Measurements from ENCODE around the gene C6orf89. TPM values are rescaled to one million over a fixed set of nuclear protein-coding genes. Genes with fewer than 3 reads are reported as not detected.

Gene C6orf89
- total RNA-seq, 1 experiment from 2014 or later = 40.1 TPM

GRCh38 chr6:36875250-36875633 is 10.5 kb upstream of the C6orf89 start:
- H2AFZ ChIP-seq = peak overlapping the region; percentile 88
- H3K4me2 ChIP-seq = peak overlapping the region; percentile 93
- ChIA-PET CTCF (interaction anchor here (0.6 to 2.8 kb wide), 5 partner anchors 10 to 335 kb away, joined by 3 to 9 read pairs (median 7); no protein-coding TSS in a partner anchor), POLR2A (ENCODE audit: unreplicated experiment) (interaction anchor here (0.6 kb wide), 1 partner anchor 449 kb away, joined by 3 read pairs; no protein-coding TSS in a partner anchor)
- H3K4me1 ChIP-seq (replicated peaks; ENCODE audit: insufficient read depth) = peaks cover 19% of the 10 kb centered on the region
- TF ChIP-seq EZH2 (IDR thresholded peaks at IDR 0.05; ENCODE audit: low read depth) (no peak), CTCF (conservative IDR thresholded peaks at IDR 0.05) (no peak)
- peak overlapping the region; percentile 81; the same call in 1 of the 2 replicates for H3K27ac ChIP-seq
- H3K9me2 ChIP-seq (ENCODE audit: insufficient read depth) = no peaks in the 10 kb centered on the region
- H3K36me3 ChIP-seq (ENCODE audit: low read depth) = 0 out of 2 replicates have a peak, but pooled peaks cover 11% of the 10 kb centered on the region
- H3K4me3 ChIP-seq = peak overlapping the region; percentile 78
- TSS peak; percentile 88 for BruUV-seq (replicated peaks)
- no peak for DNase-seq
- H3K79me2 ChIP-seq (ENCODE audit: low read depth) = peaks cover 22% of the 10 kb centered on the region
- H3K27me3 ChIP-seq (ENCODE audit: insufficient read depth, low read depth) = no peaks in the 10 kb centered on the region
- intact Hi-C loops (cut with micrococcal nuclease; ENCODE audit: unreplicated experiment) = no loop called here
- no peaks in the 10 kb centered on the region for H3K9me3 ChIP-seq (ENCODE audit: insufficient read depth, low read depth)
- H4K20me1 ChIP-seq (ENCODE audit: insufficient read depth) = no peaks in the 10 kb centered on the region
- peaks cover 5% of the 10 kb centered on the region; the same call in 1 of the 2 replicates for H3F3A ChIP-seq (ENCODE audit: insufficient read depth, low read depth)

- H4K20me1 ChIP-seq (ENCODE audit: insufficient read depth) = no peaks in the 10 kb centered on the region
- DNase-seq = no peak
- CTCF ChIA-PET = interaction anchor here (0.8 to 1.8 kb wide), 3 partner anchors 9 to 133 kb away, joined by 8 to 20 read pairs (median 9); partner anchors contain the start of gene PPIL1
- H3K36me3 ChIP-seq (ENCODE audit: low read depth) = no peaks in the 10 kb centered on the region
- H3K9me3 ChIP-seq (ENCODE audit: insufficient read depth, low read depth) = no peaks in the 10 kb centered on the region
- H3K4me3 ChIP-seq = no peak overlapping the region; the same call in 1 of the 2 replicates
- intact Hi-C loops (cut with micrococcal nuclease; ENCODE audit: unreplicated experiment) = loop anchor here (1.0 to 10.0 kb wide), 3 partner anchors 10 to 320 kb away; partner anchors contain the start of gene PPIL1
- peaks cover 22% of the 10 kb centered on the region for H3K79me2 ChIP-seq (ENCODE audit: low read depth)
- POLR2A ChIA-PET (ENCODE audit: unreplicated experiment) = interaction anchor here (0.5 to 1.1 kb wide), 2 partner anchors 29 to 101 kb away, joined by 3 to 6 read pairs; partner anchors contain the start of gene MTCH1
- peak overlapping the region; percentile 81; the same call in 1 of the 2 replicates for H2AFZ ChIP-seq
- H3K9me2 ChIP-seq (ENCODE audit: insufficient read depth) = no peaks in the 10 kb centered on the region
- H3K4me2 ChIP-seq = 0 out of 2 replicates have a peak overlapping the region, but pooled peaks have one; percentile 80
- no peak overlapping the region for H3K27ac ChIP-seq
- no peaks in the 10 kb centered on the region for H3K27me3 ChIP-seq (ENCODE audit: insufficient read depth, low read depth)
- no TSS peak for BruUV-seq (replicated peaks)
- TF ChIP-seq CTCF (conservative IDR thresholded peaks at IDR 0.05) (no peak), EZH2 (IDR thresholded peaks at IDR 0.05; ENCODE audit: low read depth) (no peak)
- H3F3A ChIP-seq (ENCODE audit: insufficient read depth, low read depth) = 0 out of 2 replicates have a peak, but pooled peaks cover 2% of the 10 kb centered on the region
- peaks cover 19% of the 10 kb centered on the region for H3K4me1 ChIP-seq (replicated peaks; ENCODE audit: insufficient read depth)
These were observed 1.1 kb upstream of the C6orf89 start for GRCh38 chr6:36884610-36885009.

GRCh38 chr6:36886950-36887618 is 1.3 kb downstream of the C6orf89 start:
- TF ChIP-seq EZH2 (IDR thresholded peaks at IDR 0.05; ENCODE audit: low read depth) (no peak), CTCF (conservative IDR thresholded peaks at IDR 0.05) (no peak)
- BruUV-seq (replicated peaks) = TSS peak; percentile 63
- Histone ChIP-seq H3K4me3 (peak overlapping the region; percentile 67), H3F3A (ENCODE audit: insufficient read depth, low read depth) (0 out of 2 replicates have a peak, but pooled peaks cover 6% of the 10 kb centered on the region), H4K20me1 (ENCODE audit: insufficient read depth) (no peaks in the 10 kb centered on the region; the same call in 1 of the 2 replicates), H3K9me2 (ENCODE audit: insufficient read depth) (no peaks in the 10 kb centered on the region), H3K4me1 (replicated peaks; ENCODE audit: insufficient read depth) (peaks cover 19% of the 10 kb centered on the region), H3K9me3 (ENCODE audit: insufficient read depth, low read depth) (no peaks in the 10 kb centered on the region), H2AFZ (no peak overlapping the region), H3K4me2 (peak overlapping the region; percentile 94), H3K36me3 (ENCODE audit: low read depth) (no peaks in the 10 kb centered on the region), H3K27me3 (ENCODE audit: insufficient read depth, low read depth) (no peaks in the 10 kb centered on the region), H3K27ac (no peak overlapping the region), H3K79me2 (ENCODE audit: low read depth) (peaks cover 22% of the 10 kb centered on the region)
- DNase-seq = no peak
- POLR2A ChIA-PET (ENCODE audit: unreplicated experiment) = no interaction called here
- CTCF ChIA-PET = no interaction called here
- intact Hi-C loops (cut with micrococcal nuclease; ENCODE audit: unreplicated experiment) = loop anchor here (10.0 kb wide), 1 partner anchor 318 kb away; no protein-coding TSS in a partner anchor
